GM12865 (cell line): ENCODE data around the gene SRPK3.
"Not testable (repeated sequence)": the region's sequence is repeated elsewhere in the genome, so short reads cannot be mapped to it uniquely, and the experiment has no call there.

Experiments used
- DNase-seq: peaks from one replicate; pipeline ENCODE4 v3.0.0; 2010; ENCODE audit warnings: low read depth
- H3K4me3 ChIP-seq: 2 replicates; pipeline ENCODE4 v1.5.1; 2011; ENCODE audit warnings: mild to moderate bottlenecking, low read depth, low read length, control low read depth
- TF ChIP-seq, protein P1 (sequence below): IDR thresholded peaks from 2 replicates; pipeline ENCODE4 v1.5.1; 2011; ENCODE audit warnings: low read length, control low read depth, low read depth, inconsistent platforms; ENCODE audit not compliant: insufficient read depth; ENCODE audit errors: missing control alignments

SRPK3 gene

GRCh38 chrX:153806999-153807575 is 26.2 kb downstream of the SRPK3 start:
- no peak for DNase-seq
- TF ChIP-seq, protein P1, sequence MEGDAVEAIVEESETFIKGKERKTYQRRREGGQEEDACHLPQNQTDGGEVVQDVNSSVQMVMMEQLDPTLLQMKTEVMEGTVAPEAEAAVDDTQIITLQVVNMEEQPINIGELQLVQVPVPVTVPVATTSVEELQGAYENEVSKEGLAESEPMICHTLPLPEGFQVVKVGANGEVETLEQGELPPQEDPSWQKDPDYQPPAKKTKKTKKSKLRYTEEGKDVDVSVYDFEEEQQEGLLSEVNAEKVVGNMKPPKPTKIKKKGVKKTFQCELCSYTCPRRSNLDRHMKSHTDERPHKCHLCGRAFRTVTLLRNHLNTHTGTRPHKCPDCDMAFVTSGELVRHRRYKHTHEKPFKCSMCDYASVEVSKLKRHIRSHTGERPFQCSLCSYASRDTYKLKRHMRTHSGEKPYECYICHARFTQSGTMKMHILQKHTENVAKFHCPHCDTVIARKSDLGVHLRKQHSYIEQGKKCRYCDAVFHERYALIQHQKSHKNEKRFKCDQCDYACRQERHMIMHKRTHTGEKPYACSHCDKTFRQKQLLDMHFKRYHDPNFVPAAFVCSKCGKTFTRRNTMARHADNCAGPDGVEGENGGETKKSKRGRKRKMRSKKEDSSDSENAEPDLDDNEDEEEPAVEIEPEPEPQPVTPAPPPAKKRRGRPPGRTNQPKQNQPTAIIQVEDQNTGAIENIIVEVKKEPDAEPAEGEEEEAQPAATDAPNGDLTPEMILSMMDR = no peak
- no peak overlapping the region for H3K4me3 ChIP-seq

DNA sequence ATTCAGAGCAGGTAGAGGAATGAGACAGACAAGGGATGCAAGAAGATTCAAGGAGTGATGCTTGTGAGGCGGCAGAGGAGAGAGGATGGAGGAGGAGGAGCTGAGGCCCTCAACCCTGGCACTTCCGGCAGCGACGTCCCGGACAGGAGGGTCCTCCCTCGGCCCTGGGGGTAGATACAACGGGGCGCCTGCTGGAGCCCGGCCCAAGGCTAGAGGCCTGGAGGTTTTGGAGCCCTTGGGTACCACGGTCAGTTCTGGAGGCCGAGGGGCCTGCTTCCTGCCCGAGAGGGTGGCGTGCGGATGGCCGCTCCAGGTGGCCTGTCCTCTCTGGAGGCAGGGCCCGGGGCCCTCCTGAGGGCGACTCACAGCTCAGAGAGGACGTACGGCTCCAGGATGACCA is 27.1 kb downstream of the SRPK3 start:
- no peak overlapping the region for H3K4me3 ChIP-seq
- no peak for DNase-seq
- TF ChIP-seq, protein P1 = no peak

- no peak for DNase-seq
- TF ChIP-seq, protein P1 = no peak
- H3K4me3 ChIP-seq = no peak overlapping the region
Observed at GRCh38 chrX:153812220-153812619, 31.4 kb downstream of the SRPK3 start.

GRCh38 chrX:153813161-153813560 is 32.3 kb downstream of the SRPK3 start:
- no peak overlapping the region for H3K4me3 ChIP-seq
- DNase-seq = no peak
- TF ChIP-seq, protein P1 = no peak

DNA sequence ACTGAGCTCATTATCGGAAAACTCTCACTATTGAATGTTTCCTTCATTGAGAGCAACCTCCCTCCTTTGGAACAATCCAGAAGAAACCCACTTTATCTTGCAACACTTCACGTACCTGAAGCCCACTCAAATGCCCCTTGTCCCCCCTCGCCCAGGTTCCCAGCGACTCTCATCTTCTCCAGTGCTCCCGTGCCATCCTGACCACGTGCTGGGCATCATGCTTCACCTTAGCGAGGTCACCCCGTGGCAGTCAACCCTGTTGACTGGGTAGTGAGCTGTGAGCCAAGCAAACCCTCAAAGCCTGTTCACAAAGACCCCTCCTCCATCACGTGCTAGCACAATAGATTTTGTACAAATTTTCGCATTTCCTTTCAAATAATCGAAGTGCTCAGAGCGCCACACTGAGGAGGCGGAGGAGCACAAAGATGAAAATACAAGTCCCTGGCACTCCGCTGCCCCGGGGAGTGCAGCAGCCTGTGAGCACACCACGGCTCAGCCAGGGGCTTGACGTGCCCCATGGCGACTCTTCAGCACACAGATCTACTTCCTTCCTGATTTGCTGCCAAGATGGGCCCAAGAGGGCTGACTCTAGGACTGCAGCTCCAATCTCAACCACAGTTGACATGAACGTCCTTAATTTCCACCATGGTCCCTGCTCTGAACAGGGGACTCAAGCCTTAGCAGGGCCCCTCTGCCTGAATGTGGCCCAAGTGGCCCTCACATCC is 33.9 kb downstream of the SRPK3 start:
- no peak overlapping the region for H3K4me3 ChIP-seq
- TF ChIP-seq, protein P1 = no peak
- no peak for DNase-seq

DNA sequence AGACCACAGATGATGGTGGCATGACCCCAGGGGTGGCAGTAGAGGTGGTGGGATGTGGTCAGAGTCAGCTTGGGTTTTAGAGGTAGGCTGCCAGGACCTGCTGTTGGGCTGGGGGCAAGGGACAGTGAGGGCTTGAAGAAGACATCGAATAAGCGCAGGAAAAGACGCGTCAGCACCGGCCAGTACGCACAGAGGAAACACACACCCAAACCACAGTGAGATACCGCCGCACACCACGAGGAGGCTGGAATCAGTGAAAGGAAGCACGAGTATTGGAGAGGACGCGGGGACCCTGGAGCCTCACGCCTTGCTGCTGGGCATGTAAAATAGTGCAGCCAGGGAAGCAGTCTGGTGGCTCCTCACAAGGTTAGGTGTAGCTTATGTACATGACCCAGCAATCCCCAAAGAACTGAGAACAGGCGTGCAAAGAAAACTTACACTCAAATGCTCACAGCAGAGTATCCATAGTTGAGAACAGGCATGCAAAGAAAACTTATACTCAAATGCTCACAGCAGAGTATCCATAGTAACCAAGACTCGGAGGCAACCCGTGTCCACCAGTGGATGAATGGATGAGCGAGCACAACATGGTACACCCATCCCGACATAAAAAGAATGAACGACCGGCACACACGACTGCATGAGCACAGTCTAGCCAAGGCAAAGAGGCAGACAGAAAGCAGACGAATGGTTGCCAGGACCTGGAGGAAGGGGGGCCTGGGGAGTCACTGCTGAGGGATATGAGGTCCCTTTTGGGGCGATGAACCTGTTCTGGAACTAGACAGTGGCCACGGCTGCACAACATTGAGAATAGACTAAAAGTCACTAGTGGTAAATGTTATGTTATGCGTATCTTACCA is 36.2 kb downstream of the SRPK3 start:
- TF ChIP-seq, protein P1 = no peak
- no peak overlapping the region for H3K4me3 ChIP-seq
- no peak for DNase-seq

- not testable (repeated sequence) for DNase-seq, H3K4me3 ChIP-seq
Observed at GRCh38 chrX:153818064-153818463, 37.2 kb downstream of the SRPK3 start.
